HUES48 (cell line): ENCODE results near the gene GCM1.

ENCODE experiments used
- H3K27ac ChIP-seq: one replicate; pipeline ENCODE4 v1.7.0; 2013; ENCODE audit warnings: low read depth, low read length, inconsistent platforms
- H3K27me3 ChIP-seq: 2 replicates; pipeline ENCODE4 v1.6.1; 2013; ENCODE audit warnings: mild to moderate bottlenecking, low read length; ENCODE audit not compliant: control insufficient read depth, insufficient read depth
- H3K36me3 ChIP-seq: 2 replicates; pipeline ENCODE4 v1.6.1; 2013; ENCODE audit warnings: low read length; ENCODE audit not compliant: control insufficient read depth, insufficient read depth
- H3K4me1 ChIP-seq: 2 replicates; pipeline ENCODE4 v1.6.1; 2013; ENCODE audit warnings: mild to moderate bottlenecking, low read length; ENCODE audit not compliant: control insufficient read depth, insufficient read depth
- H3K4me3 ChIP-seq: 2 replicates; pipeline ENCODE4 v1.5.1; 2013; ENCODE audit warnings: mild to moderate bottlenecking, low read depth, low read length
- H3K9ac ChIP-seq: 2 replicates; pipeline ENCODE4 v1.6.1; 2013; ENCODE audit warnings: mild to moderate bottlenecking, low read depth, low read length, moderate library complexity
- H3K9me3 ChIP-seq: 2 replicates; pipeline ENCODE4 v1.6.1; 2013; ENCODE audit warnings: low read length; ENCODE audit not compliant: control insufficient read depth, insufficient read depth

The GCM1 gene

GRCh38 chr6:53151676-53152075 is 3.0 kb upstream of the GCM1 start:
- no peak overlapping the region for H3K27ac ChIP-seq
- H3K27me3 ChIP-seq = no peaks in the 10 kb centered on the region
- no peak overlapping the region for H3K4me3 ChIP-seq
- no peaks in the 10 kb centered on the region for H3K9me3 ChIP-seq
- H3K4me1 ChIP-seq = no peaks in the 10 kb centered on the region
- H3K36me3 ChIP-seq = no peaks in the 10 kb centered on the region
- H3K9ac ChIP-seq = no peak overlapping the region

- Histone ChIP-seq H3K36me3 (no peaks in the 10 kb centered on the region), H3K27me3 (no peaks in the 10 kb centered on the region), H3K27ac (no peak overlapping the region), H3K4me3 (no peak overlapping the region), H3K9ac (no peak overlapping the region), H3K4me1 (no peaks in the 10 kb centered on the region), H3K9me3 (no peaks in the 10 kb centered on the region)
Measured at GRCh38 chr6:53144802-53145201, 3.8 kb downstream of the GCM1 start.

- no peaks in the 10 kb centered on the region for H3K4me1 ChIP-seq
- H3K9ac ChIP-seq = no peak overlapping the region
- H3K27ac ChIP-seq = no peak overlapping the region
- no peaks in the 10 kb centered on the region for H3K36me3 ChIP-seq
- H3K4me3 ChIP-seq = no peak overlapping the region
- H3K27me3 ChIP-seq = no peaks in the 10 kb centered on the region
- H3K9me3 ChIP-seq = no peaks in the 10 kb centered on the region
Measured at GRCh38 chr6:53143710-53144109, 4.9 kb downstream of the GCM1 start.

- Histone ChIP-seq H3K4me1 (no peaks in the 10 kb centered on the region), H3K4me3 (no peak overlapping the region), H3K9me3 (no peaks in the 10 kb centered on the region), H3K36me3 (no peaks in the 10 kb centered on the region), H3K9ac (no peak overlapping the region), H3K27ac (no peak overlapping the region), H3K27me3 (no peaks in the 10 kb centered on the region)
Measured at GRCh38 chr6:53142810-53143209, 5.8 kb downstream of the GCM1 start.

GRCh38 chr6:53139841-53140413 is 8.7 kb downstream of the GCM1 start:
- H3K36me3 ChIP-seq = no peaks in the 10 kb centered on the region
- H3K27me3 ChIP-seq = no peaks in the 10 kb centered on the region
- no peaks in the 10 kb centered on the region for H3K4me1 ChIP-seq
- H3K4me3 ChIP-seq = no peak overlapping the region
- no peak overlapping the region for H3K9ac ChIP-seq
- H3K27ac ChIP-seq = no peak overlapping the region
- H3K9me3 ChIP-seq = no peaks in the 10 kb centered on the region

GRCh38 chr6:53136000-53136609 is 12.5 kb downstream of the GCM1 start:
- Histone ChIP-seq H3K36me3 (no peaks in the 10 kb centered on the region), H3K9ac (no peak overlapping the region), H3K27ac (no peak overlapping the region), H3K9me3 (no peaks in the 10 kb centered on the region), H3K4me3 (no peak overlapping the region), H3K27me3 (no peaks in the 10 kb centered on the region), H3K4me1 (no peaks in the 10 kb centered on the region)

- H3K9ac ChIP-seq = no peak overlapping the region
- no peaks in the 10 kb centered on the region for H3K4me1 ChIP-seq
- H3K4me3 ChIP-seq = no peak overlapping the region
Measured at GRCh38 chr6:53134601-53135235, 13.9 kb downstream of the GCM1 start.

GRCh38 chr6:53133961-53134360 is 14.7 kb downstream of the GCM1 start:
- Histone ChIP-seq H3K27ac (no peak overlapping the region), H3K9me3 (no peaks in the 10 kb centered on the region), H3K4me1 (no peaks in the 10 kb centered on the region), H3K36me3 (no peaks in the 10 kb centered on the region), H3K27me3 (no peaks in the 10 kb centered on the region), H3K9ac (no peak overlapping the region), H3K4me3 (no peak overlapping the region)

More at GRCh38 chr6:53134601-53135235, 13.9 kb downstream of the GCM1 start:
- no peaks in the 10 kb centered on the region for H3K27me3 ChIP-seq
- H3K36me3 ChIP-seq = no peaks in the 10 kb centered on the region
- H3K9me3 ChIP-seq = no peaks in the 10 kb centered on the region
- no peak overlapping the region for H3K27ac ChIP-seq

GRCh38 chr6:53130569-53131290 is 17.9 kb downstream of the GCM1 start:
- Histone ChIP-seq H3K9me3 (no peaks in the 10 kb centered on the region), H3K36me3 (no peaks in the 10 kb centered on the region), H3K4me3 (no peak overlapping the region), H3K4me1 (no peaks in the 10 kb centered on the region), H3K9ac (no peak overlapping the region), H3K27ac (no peak overlapping the region), H3K27me3 (no peaks in the 10 kb centered on the region)

- H3K9ac ChIP-seq = no peak overlapping the region
- H3K9me3 ChIP-seq = no peaks in the 10 kb centered on the region
- no peak overlapping the region for H3K4me3 ChIP-seq
- H3K27ac ChIP-seq = no peak overlapping the region
- no peaks in the 10 kb centered on the region for H3K27me3 ChIP-seq
- H3K36me3 ChIP-seq = no peaks in the 10 kb centered on the region
- peaks cover 3% of the 10 kb centered on the region; the same call in 1 of the 2 replicates for H3K4me1 ChIP-seq
Measured at GRCh38 chr6:53128842-53129241, 19.8 kb downstream of the GCM1 start.

- Histone ChIP-seq H3K4me1 (peaks cover 8% of the 10 kb centered on the region; the same call in 1 of the 2 replicates), H3K9ac (no peak overlapping the region)
Measured at GRCh38 chr6:53125276-53125675, 23.4 kb downstream of the GCM1 start.

More at GRCh38 chr6:53125276-53125675, 23.4 kb downstream of the GCM1 start:
- no peak overlapping the region for H3K4me3 ChIP-seq
- no peaks in the 10 kb centered on the region for H3K36me3 ChIP-seq
- H3K9me3 ChIP-seq = no peaks in the 10 kb centered on the region
- H3K27me3 ChIP-seq = no peaks in the 10 kb centered on the region
- H3K27ac ChIP-seq = no peak overlapping the region
